Stimulated activated CD8-positive, alpha-beta memory T cell treated with anti-CD3 and anti-CD28 coated beads, Interleukin-15, amount 100 ng/mL, for 24 hours (primary cell): Measurements from ENCODE around the gene SIT1.

Experiments
- DNase-seq: peaks from one replicate; pipeline ENCODE4 v3.0.0-alpha.2; 2020; ENCODE audit warnings: low read depth

SIT1 gene

GRCh38 chr9:35650341-35651158 is at the start of gene SIT1:
SIT1 (minus strand) TSS chr9:35650931; CDS start chr9:35650853, 78 bp downstream.
- DNase-seq, result no peak

- no peak for DNase-seq
Observed at GRCh38 chr9:35700031-35700430, 49.3 kb upstream of the SIT1 start.

- DNase-seq, result no peak
Observed at GRCh38 chr9:35698231-35698630, 47.5 kb upstream of the SIT1 start.

GRCh38 chr9:35697486-35697885 is 46.8 kb upstream of the SIT1 start:
- no peak for DNase-seq

- no peak for DNase-seq
Observed at GRCh38 chr9:35696520-35697215, 45.9 kb upstream of the SIT1 start.

- no peak for DNase-seq
Observed at GRCh38 chr9:35695943-35696401, 45.2 kb upstream of the SIT1 start.

GRCh38 chr9:35691757-35692301 is 41.1 kb upstream of the SIT1 start:
- DNase-seq, result no peak

- no peak for DNase-seq
Observed at GRCh38 chr9:35691334-35691650, 40.6 kb upstream of the SIT1 start.

- no peak for DNase-seq
Observed at GRCh38 chr9:35690614-35691333, 40.0 kb upstream of the SIT1 start.

GRCh38 chr9:35690294-35690613 is 39.5 kb upstream of the SIT1 start:
- no peak for DNase-seq

GRCh38 chr9:35689542-35690293 is 39.0 kb upstream of the SIT1 start, which contains the start of gene TPM2:
TPM2 (minus strand) TSS chr9:35689925; CDS start chr9:35689817, 108 bp downstream.
- DNase-seq, result no peak

GRCh38 chr9:35688558-35689541 is 38.1 kb upstream of the SIT1 start:
- no peak for DNase-seq

- no peak for DNase-seq
Observed at GRCh38 chr9:35687972-35688557, 37.3 kb upstream of the SIT1 start.

GRCh38 chr9:35687306-35687705 is 36.6 kb upstream of the SIT1 start:
- DNase-seq, result no peak

GRCh38 chr9:35686222-35687203 is 35.8 kb upstream of the SIT1 start:
- no peak for DNase-seq

- no peak for DNase-seq
Observed at GRCh38 chr9:35685506-35685905, 34.8 kb upstream of the SIT1 start.

- no peak for DNase-seq
Observed at GRCh38 chr9:35684921-35685320, 34.2 kb upstream of the SIT1 start.

- DNase-seq, result no peak
Observed at GRCh38 chr9:35683323-35683722, 32.6 kb upstream of the SIT1 start.
